ENCODE results near the gene CCDC85A. TPM values are rescaled to one million over a fixed set of nuclear protein-coding genes. Genes with fewer than 3 reads are reported as not detected.

The CCDC85A gene
- total RNA-seq, 1 donor from 2014 or later = 22.1 TPM

Small RNA genes within 50 kb of the gene (small RNA-seq; reads per million reads assigned to genes)
- gene RNA5SP93 (ENCODE audit: low replicate concordance) = not detected

Data from temporal lobe (tissue), 2 donors.